ENCODE data around the gene TKT. TPM values are rescaled to one million over a fixed set of nuclear protein-coding genes. Genes with fewer than 3 reads are reported as not detected.

Gene TKT
- total and polyA plus RNA-seq, 2 of the 13 experiments (the other 11 are each of a cell fraction or from before 2014, with no cell fraction given): 150 to 238 TPM

DNA sequence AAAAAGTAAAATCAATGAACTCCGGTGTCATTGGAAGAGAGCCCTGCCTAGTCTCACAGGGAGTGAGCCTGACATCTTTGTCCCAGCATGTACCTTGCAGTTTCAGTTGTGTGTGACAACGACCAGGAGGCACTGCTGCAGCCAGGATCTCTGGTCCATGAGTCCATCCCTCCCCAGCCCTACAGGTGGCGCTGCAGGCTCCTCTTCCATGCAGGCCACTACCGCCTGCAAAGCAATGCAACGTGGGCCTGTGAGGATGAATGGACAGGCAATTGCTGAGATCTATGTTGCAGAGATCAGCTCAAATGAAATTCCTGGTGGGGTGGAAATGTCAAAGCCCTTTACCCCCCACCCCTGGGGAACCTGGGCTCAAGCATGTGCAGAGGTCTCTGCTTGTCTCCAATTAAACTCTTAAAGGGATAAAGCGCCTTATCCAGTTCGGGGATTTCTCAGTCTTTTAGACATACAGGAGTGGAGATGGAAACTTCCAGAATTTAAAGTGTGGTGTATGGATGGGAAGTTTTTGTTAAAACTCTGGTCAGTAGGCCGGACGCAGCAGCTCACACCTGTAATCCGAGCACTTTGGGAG, 35.8 kb downstream of the TKT start (continued):
- no peak for TF ChIP-seq ZSCAN20 (CRISPR knock-in tag; IDR thresholded peaks at IDR 0.05; ENCODE audit: borderline replicate concordance)
- no peak for TF ChIP-seq TCF7 (IDR thresholded peaks at IDR 0.05; ENCODE audit: low read depth)
- TF ChIP-seq ZNF646 (CRISPR knock-in tag; IDR thresholded peaks at IDR 0.05): no peak
- peak; percentile 73 for TF ChIP-seq SALL1 (CRISPR knock-in tag; IDR thresholded peaks at IDR 0.05)
- TF ChIP-seq, protein P1, sequence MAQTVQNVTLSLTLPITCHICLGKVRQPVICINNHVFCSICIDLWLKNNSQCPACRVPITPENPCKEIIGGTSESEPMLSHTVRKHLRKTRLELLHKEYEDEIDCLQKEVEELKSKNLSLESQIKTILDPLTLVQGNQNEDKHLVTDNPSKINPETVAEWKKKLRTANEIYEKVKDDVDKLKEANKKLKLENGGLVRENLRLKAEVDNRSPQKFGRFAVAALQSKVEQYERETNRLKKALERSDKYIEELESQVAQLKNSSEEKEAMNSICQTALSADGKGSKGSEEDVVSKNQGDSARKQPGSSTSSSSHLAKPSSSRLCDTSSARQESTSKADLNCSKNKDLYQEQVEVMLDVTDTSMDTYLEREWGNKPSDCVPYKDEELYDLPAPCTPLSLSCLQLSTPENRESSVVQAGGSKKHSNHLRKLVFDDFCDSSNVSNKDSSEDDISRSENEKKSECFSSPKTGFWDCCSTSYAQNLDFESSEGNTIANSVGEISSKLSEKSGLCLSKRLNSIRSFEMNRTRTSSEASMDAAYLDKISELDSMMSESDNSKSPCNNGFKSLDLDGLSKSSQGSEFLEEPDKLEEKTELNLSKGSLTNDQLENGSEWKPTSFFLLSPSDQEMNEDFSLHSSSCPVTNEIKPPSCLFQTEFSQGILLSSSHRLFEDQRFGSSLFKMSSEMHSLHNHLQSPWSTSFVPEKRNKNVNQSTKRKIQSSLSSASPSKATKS (CRISPR knock-in tag; IDR thresholded peaks at IDR 0.05): no peak
- no peak for TF ChIP-seq HOXA7 (CRISPR knock-in tag; IDR thresholded peaks at IDR 0.05)
- TF ChIP-seq ARID2 (CRISPR knock-in tag; IDR thresholded peaks at IDR 0.05; ENCODE audit: borderline replicate concordance): no peak
- no peak for TF ChIP-seq JUNB (CRISPR knock-in tag; IDR thresholded peaks at IDR 0.05; ENCODE audit: borderline replicate concordance)
- 0 out of 2 replicates have a peak, but pooled peaks have one; percentile 42 for TF ChIP-seq KAT8 (CRISPR knock-in tag; IDR thresholded peaks at IDR 0.05)
- no peak for TF ChIP-seq JARID2 (CRISPR knock-in tag; IDR thresholded peaks at IDR 0.05; ENCODE audit: insufficient replicate concordance)
- TF ChIP-seq, protein P2, sequence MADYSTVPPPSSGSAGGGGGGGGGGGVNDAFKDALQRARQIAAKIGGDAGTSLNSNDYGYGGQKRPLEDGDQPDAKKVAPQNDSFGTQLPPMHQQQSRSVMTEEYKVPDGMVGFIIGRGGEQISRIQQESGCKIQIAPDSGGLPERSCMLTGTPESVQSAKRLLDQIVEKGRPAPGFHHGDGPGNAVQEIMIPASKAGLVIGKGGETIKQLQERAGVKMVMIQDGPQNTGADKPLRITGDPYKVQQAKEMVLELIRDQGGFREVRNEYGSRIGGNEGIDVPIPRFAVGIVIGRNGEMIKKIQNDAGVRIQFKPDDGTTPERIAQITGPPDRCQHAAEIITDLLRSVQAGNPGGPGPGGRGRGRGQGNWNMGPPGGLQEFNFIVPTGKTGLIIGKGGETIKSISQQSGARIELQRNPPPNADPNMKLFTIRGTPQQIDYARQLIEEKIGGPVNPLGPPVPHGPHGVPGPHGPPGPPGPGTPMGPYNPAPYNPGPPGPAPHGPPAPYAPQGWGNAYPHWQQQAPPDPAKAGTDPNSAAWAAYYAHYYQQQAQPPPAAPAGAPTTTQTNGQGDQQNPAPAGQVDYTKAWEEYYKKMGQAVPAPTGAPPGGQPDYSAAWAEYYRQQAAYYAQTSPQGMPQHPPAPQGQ (CRISPR knock-in tag; IDR thresholded peaks at IDR 0.05; ENCODE audit: borderline replicate concordance): no peak
- TF ChIP-seq ZNF331 (CRISPR knock-in tag; IDR thresholded peaks at IDR 0.05): peak; percentile 72; the same call in 1 of the 2 replicates
- 0 out of 2 replicates have a peak, but pooled peaks have one; percentile 24 for TF ChIP-seq SOX5 (CRISPR knock-in tag; IDR thresholded peaks at IDR 0.05; ENCODE audit: borderline replicate concordance)
- no peak for TF ChIP-seq ZNF552 (CRISPR knock-in tag; IDR thresholded peaks at IDR 0.05; ENCODE audit: borderline replicate concordance)
- no peak for TF ChIP-seq FOXM1 (CRISPR knock-in tag; IDR thresholded peaks at IDR 0.05)
- TF ChIP-seq KLF6 (CRISPR knock-in tag; IDR thresholded peaks at IDR 0.05): no peak
- no peak for TF ChIP-seq HMG20B (CRISPR knock-in tag; conservative IDR thresholded peaks at IDR 0.05)
- TF ChIP-seq CTCF (CRISPR knock-in tag; IDR thresholded peaks at IDR 0.05): peak; percentile 97
